Activated CD4-positive, alpha-beta T cell treated with anti-CD3 and anti-CD28 coated beads for 24 hours (primary cell): ENCODE results near the gene MRPL51.
"Not testable (repeated sequence)": the region's sequence is repeated elsewhere in the genome, so short reads cannot be mapped to it uniquely, and the experiment has no call there.

ENCODE experiments used
- DNase-seq, 2 donors: peaks; one replicate each; pipeline ENCODE4 v3.0.0-alpha.2; 2020; ENCODE audit warnings: low read depth in 2 of 2

MRPL51 gene

GRCh38 chr12:6488240-6488639 lies 4.8 kb downstream of the MRPL51 start:
- DNase-seq = no peak

- no peak for DNase-seq
Measured at GRCh38 chr12:6478416-6478815, 14.6 kb downstream of the MRPL51 start.

- DNase-seq = not testable (repeated sequence)
Measured at GRCh38 chr12:6477601-6478377, 15.3 kb downstream of the MRPL51 start.

GRCh38 chr12:6476489-6476888 lies 16.6 kb downstream of the MRPL51 start:
- no peak for DNase-seq

- DNase-seq = not testable (repeated sequence)
Measured at GRCh38 chr12:6475233-6475975, 17.7 kb downstream of the MRPL51 start.

GRCh38 chr12:6472491-6472890 lies 20.6 kb downstream of the MRPL51 start:
- no peak for DNase-seq

GRCh38 chr12:6471989-6472360 lies 21.1 kb downstream of the MRPL51 start:
- no peak for DNase-seq

GRCh38 chr12:6470375-6471163 lies 22.5 kb downstream of the MRPL51 start, which contains the start of gene VAMP1:
TSS of gene VAMP1 (minus strand) at chr12:6470677. CDS start at chr12:6470531, 146 bp downstream.
- peak; percentile 96 to 98 for DNase-seq

GRCh38 chr12:6469609-6470374 lies 23.3 kb downstream of the MRPL51 start:
- DNase-seq = no peak

GRCh38 chr12:6469092-6469491 lies 24.0 kb downstream of the MRPL51 start:
- DNase-seq = no peak

GRCh38 chr12:6468283-6468575 lies 24.8 kb downstream of the MRPL51 start:
- DNase-seq = no peak

- DNase-seq = not testable (repeated sequence)
Measured at GRCh38 chr12:6467571-6468282, 25.3 kb downstream of the MRPL51 start.

- not testable (repeated sequence) for DNase-seq
Measured at GRCh38 chr12:6466751-6467150, 26.3 kb downstream of the MRPL51 start.

GRCh38 chr12:6466184-6466573 lies 26.9 kb downstream of the MRPL51 start:
- no peak for DNase-seq

GRCh38 chr12:6465467-6466183 lies 27.4 kb downstream of the MRPL51 start:
- DNase-seq = no peak

GRCh38 chr12:6464531-6464930 lies 28.5 kb downstream of the MRPL51 start:
- DNase-seq = no peak

GRCh38 chr12:6463858-6464257 lies 29.2 kb downstream of the MRPL51 start:
- DNase-seq = no peak

- no peak for DNase-seq
Measured at GRCh38 chr12:6463216-6463615, 29.8 kb downstream of the MRPL51 start.

- no peak for DNase-seq
Measured at GRCh38 chr12:6462234-6462995, 30.6 kb downstream of the MRPL51 start.
